GM19463 (cell line): Measurements from ENCODE around the gene PLGRKT.
"Not testable (repeated sequence)": the region's sequence is repeated elsewhere in the genome, so short reads cannot be mapped to it uniquely, and the experiment has no call there.

ENCODE experiments used
- ATAC-seq: cut with Tn5 transposase; IDR thresholded peaks from one replicate; pipeline ENCODE4 v1.9.1; 2021; ENCODE audit warnings: mild to moderate bottlenecking, moderate library complexity; ENCODE audit not compliant: unreplicated experiment

PLGRKT gene

GRCh38 chr9:5433328-5433727 lies 4.4 kb downstream of the PLGRKT start:
- ATAC-seq: not testable (repeated sequence)

GRCh38 chr9:5432890-5433289 lies 4.8 kb downstream of the PLGRKT start:
- not testable (repeated sequence) for ATAC-seq

- no peak for ATAC-seq
Measured at GRCh38 chr9:5430912-5431311, 6.8 kb downstream of the PLGRKT start.

- no peak for ATAC-seq
Measured at GRCh38 chr9:5429873-5430564, 7.7 kb downstream of the PLGRKT start.

- no peak for ATAC-seq
Measured at GRCh38 chr9:5428794-5429528, 8.8 kb downstream of the PLGRKT start.

GRCh38 chr9:5428172-5428571 lies 9.6 kb downstream of the PLGRKT start:
- no peak for ATAC-seq

GRCh38 chr9:5427005-5427404 lies 10.7 kb downstream of the PLGRKT start:
- no peak for ATAC-seq

- ATAC-seq: no peak
Measured at GRCh38 chr9:5425006-5425628, 12.6 kb downstream of the PLGRKT start.

GRCh38 chr9:5422276-5422675 lies 15.4 kb downstream of the PLGRKT start:
- ATAC-seq: no peak

GRCh38 chr9:5421163-5421562 lies 16.6 kb downstream of the PLGRKT start:
- no peak for ATAC-seq

GRCh38 chr9:5419987-5420386 lies 17.7 kb downstream of the PLGRKT start:
- no peak for ATAC-seq

GRCh38 chr9:5418481-5418880 lies 19.2 kb downstream of the PLGRKT start:
- no peak for ATAC-seq

- no peak for ATAC-seq
Measured at GRCh38 chr9:5416953-5417352, 20.8 kb downstream of the PLGRKT start.

- no peak for ATAC-seq
Measured at GRCh38 chr9:5408596-5408995, 29.1 kb downstream of the PLGRKT start.

GRCh38 chr9:5402217-5402616 lies 35.5 kb downstream of the PLGRKT start:
- no peak for ATAC-seq

GRCh38 chr9:5397547-5397946 lies 40.2 kb downstream of the PLGRKT start:
- not testable (repeated sequence) for ATAC-seq

GRCh38 chr9:5395428-5395827 lies 42.3 kb downstream of the PLGRKT start:
- no peak for ATAC-seq

GRCh38 chr9:5393976-5394375 lies 43.7 kb downstream of the PLGRKT start:
- ATAC-seq: not testable (repeated sequence)

- no peak for ATAC-seq
Measured at GRCh38 chr9:5393497-5393896, 44.2 kb downstream of the PLGRKT start.

GRCh38 chr9:5392285-5392684 lies 45.4 kb downstream of the PLGRKT start:
- no peak for ATAC-seq

- peak; percentile 88 for ATAC-seq
Measured at GRCh38 chr9:5389109-5389732, 48.5 kb downstream of the PLGRKT start.
